Body of pancreas (tissue), 4 donors: ENCODE measurements around the gene VAV2.

Experiments
- CTCF ChIP-seq, 7 experiments: fragments of 450-650 bp in 4 of 7; fragments of 200-600 bp in 3 of 7; sonication (generic) in 3 of 7; IDR thresholded peaks; one replicate each; pipeline ENCODE4 v1.5.1; 2016 to 2019; ENCODE audit warnings: antibody characterized with exemption in 7 of 7
- POLR2A ChIP-seq, 3 donors: fragments of 450-650 bp; IDR thresholded peaks; one replicate each; pipeline ENCODE4 v1.6.1; 2016; ENCODE audit warnings: antibody characterized with exemption in 3 of 3, mild to moderate bottlenecking in 2 of 3

GRCh38 chr9:133943781-133944745 lies 48.1 kb downstream of the VAV2 start:
- TF ChIP-seq CTCF (IDR thresholded peaks at IDR 0.05) (no peak), POLR2A (IDR thresholded peaks at IDR 0.05) (no peak)
